CD1c-positive myeloid dendritic cell (primary cell): ENCODE results near the gene EIF3A.
"Not testable (repeated sequence)": the region's sequence is repeated elsewhere in the genome, so short reads cannot be mapped to it uniquely, and the experiment has no call there.

ENCODE experiments used
- DNase-seq: peaks from one replicate; pipeline ENCODE4 v3.0.0-alpha.2; 2016; ENCODE audit errors: extremely low spot score

The EIF3A gene

GRCh38 chr10:119100434-119101238 is 20.0 kb upstream of the EIF3A start:
- no peak for DNase-seq

GRCh38 chr10:119098576-119098975 is 18.0 kb upstream of the EIF3A start:
- DNase-seq: no peak

GRCh38 chr10:119096641-119097415 is 16.2 kb upstream of the EIF3A start:
- DNase-seq: not testable (repeated sequence)

GRCh38 chr10:119095640-119096039 is 15.0 kb upstream of the EIF3A start:
- DNase-seq: no peak

DNA sequence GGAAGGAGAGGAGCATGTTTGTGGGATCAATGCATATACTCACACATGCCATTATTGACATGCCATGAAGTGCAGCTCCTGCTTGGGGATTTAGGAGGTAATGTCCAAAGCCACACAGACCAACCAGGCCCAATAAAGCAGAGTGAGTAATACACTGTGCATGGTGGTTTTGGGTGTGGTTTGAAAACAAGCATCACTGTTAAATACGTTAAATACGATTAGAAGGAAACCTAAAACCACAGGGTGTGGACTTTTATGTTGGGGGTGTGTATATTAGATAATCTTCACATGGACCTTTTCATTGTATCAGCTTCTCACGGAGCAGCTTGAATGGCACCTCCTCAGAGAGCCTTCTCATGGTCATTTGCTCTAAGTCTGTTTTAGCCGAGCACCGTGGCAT is 10.4 kb upstream of the EIF3A start:
- DNase-seq: peak; percentile 57

- DNase-seq: no peak
Measured at GRCh38 chr10:119090026-119090795, 9.6 kb upstream of the EIF3A start.

GRCh38 chr10:119087271-119087882 is 6.8 kb upstream of the EIF3A start:
- DNase-seq: peak; percentile 17

GRCh38 chr10:119084896-119085295 is 4.3 kb upstream of the EIF3A start:
- no peak for DNase-seq

DNA sequence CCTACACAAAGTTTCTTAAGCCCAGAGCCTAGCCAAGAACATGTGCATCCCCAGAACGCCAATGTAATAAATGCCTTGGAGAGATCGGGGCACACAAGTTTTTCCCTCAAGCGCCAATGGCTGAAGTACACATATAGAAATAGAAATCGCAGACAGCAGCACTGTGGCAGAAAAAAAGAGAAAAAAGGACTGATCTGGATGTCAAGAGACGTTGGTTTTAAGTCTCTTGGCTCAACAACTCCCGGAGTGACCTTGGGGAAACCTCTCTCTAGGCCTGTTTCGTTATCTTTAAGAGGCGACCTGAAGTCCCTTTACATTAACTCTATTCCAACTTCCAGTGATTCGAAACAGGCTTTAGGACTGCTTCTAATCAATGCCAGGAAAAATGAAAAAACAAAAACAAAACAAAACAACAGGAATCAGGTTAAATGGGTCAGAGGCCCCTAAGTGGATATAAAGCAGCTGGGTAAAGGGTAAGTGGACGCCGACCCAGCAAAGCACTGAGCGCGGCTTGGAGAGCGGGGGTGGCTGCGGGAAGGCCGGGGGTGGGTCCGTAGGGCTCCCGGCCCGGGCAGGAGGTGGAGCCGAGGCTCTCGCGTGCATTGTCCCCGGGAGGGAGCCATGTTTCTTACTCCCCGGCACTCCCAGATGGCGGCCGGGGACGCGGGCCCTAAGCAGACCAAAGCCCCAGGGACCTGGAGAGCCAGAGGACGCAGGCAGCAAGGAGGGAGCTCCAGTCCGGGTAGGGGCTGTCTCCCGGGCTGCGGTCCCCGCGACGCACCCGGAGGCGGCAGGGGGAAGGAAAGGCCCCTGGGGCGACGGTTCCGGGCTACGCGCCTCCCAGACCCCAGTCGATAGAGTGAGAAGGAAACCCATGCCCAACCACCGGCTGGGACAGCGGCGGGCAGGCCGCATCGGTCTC is 757 bp downstream of the EIF3A start:
- peak; percentile 84 for DNase-seq

- no peak for DNase-seq
Measured at GRCh38 chr10:119078422-119079179, 2.0 kb downstream of the EIF3A start.

- DNase-seq: no peak
Measured at GRCh38 chr10:119073584-119073983, 7.0 kb downstream of the EIF3A start.

DNA sequence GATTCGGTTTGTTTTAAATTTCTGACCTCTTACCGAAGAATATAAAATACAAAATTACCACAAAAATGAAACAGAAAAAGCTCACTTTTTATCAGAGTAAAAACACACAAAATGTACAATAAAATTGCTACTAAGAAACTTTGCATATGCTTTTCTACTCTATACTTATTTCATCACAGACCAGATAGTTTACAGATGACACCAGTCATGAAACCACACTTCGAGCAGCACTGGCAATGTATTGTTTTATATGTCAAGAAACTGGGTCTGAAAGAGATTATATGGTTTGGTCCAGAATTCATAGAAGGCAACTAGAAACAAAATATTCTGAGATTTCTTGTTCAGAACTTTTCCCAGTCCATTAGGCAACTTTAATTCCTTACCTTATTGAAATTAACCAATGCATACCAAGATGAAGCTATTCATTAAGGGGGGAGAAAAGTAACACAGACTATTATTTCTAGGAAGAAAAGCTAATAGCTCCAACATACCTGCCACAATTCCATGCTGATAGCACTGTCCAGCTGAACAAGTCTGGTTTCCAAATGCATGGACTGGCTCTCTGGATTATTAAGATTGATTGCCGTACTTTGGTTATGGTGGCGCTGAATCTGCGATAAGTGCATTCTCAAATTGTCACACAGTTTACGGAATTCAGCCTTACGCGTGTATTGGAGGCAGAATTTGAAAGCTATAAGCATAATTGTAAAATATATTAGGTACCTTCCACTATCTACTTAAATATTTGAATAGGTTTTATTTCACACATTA is 10.0 kb downstream of the EIF3A start:
- DNase-seq: no peak

GRCh38 chr10:119061926-119062325 is 18.7 kb downstream of the EIF3A start:
- DNase-seq: no peak

- DNase-seq: no peak
Measured at GRCh38 chr10:119061352-119061751, 19.3 kb downstream of the EIF3A start.

DNA sequence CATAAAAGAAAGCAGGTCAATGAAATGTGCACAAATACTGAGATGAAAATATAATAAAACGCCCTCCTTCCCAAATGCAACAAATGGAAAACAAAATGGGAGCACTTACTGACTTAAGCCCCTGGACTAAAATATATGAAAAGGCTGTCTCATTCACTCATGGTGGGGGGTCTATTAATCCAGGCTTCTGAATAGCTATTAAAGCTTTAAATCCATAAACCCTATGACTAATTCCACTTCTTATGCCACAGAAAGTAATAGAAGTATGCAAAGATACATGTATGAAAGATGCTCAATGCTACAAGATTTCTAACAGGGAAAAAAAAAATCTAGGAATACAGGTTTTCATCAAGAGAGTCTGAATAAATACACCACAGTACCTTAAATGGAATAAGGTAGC is 20.5 kb downstream of the EIF3A start:
- DNase-seq: no peak

GRCh38 chr10:119059557-119059956 is 21.1 kb downstream of the EIF3A start:
- DNase-seq: no peak

GRCh38 chr10:119058010-119058409 is 22.6 kb downstream of the EIF3A start:
- no peak for DNase-seq

- no peak for DNase-seq
Measured at GRCh38 chr10:119055472-119055871, 25.1 kb downstream of the EIF3A start.

- DNase-seq: no peak
Measured at GRCh38 chr10:119051775-119052174, 28.8 kb downstream of the EIF3A start.
